Heart left ventricle (tissue), 16 donors: ENCODE data around the gene TTLL11. TPM values are rescaled to one million over a fixed set of nuclear protein-coding genes. Genes with fewer than 3 reads are reported as not detected.

Source experiments
- ATAC-seq, 4 donors: fragments of 200-7000 bp; cut with Tn5 transposase; one replicate each; pipeline ENCODE4 v1.9.1; 2020 to 2022; ENCODE audit warnings: moderate library complexity in 4 of 4, mild to moderate bottlenecking in 3 of 4, moderate number of reproducible peaks in 1 of 4
- DNase-seq, 5 donors: peaks; one replicate each; pipeline ENCODE4 v3.0.0-alpha.2; 2020
- H3K27ac ChIP-seq, 12 donors: fragments of 200-600 bp; sonication (generic) in 4 of 12; one replicate each; pipeline versions ENCODE4 v1.5.0 to v1.8.0; 2016 to 2022; ENCODE audit warnings: mild to moderate bottlenecking in 2 of 12
- H3K27me3 ChIP-seq, 9 donors: fragments of 200-600 bp; sonication (generic) in 2 of 9; one replicate each; pipeline versions ENCODE4 v1.5.1 to v1.8.0; 2016 to 2022; ENCODE audit warnings: mild to moderate bottlenecking in 3 of 9
- H3K36me3 ChIP-seq, 9 donors: fragments of 200-600 bp; sonication (generic) in 2 of 9; one replicate each; pipeline versions ENCODE4 v1.5.0 to v1.8.0; 2018 to 2022; ENCODE audit warnings: mild to moderate bottlenecking in 2 of 9
- H3K4me1 ChIP-seq, 12 donors: fragments of 200-600 bp; sonication (generic) in 4 of 12; one replicate each; pipeline versions ENCODE4 v1.5.0 to v1.8.0; 2016 to 2022; ENCODE audit warnings: mild to moderate bottlenecking in 3 of 12
- H3K4me3 ChIP-seq, 12 donors: fragments of 200-600 bp; sonication (generic) in 4 of 12; one replicate each; pipeline versions ENCODE4 v1.5.0 to v1.8.0; 2017 to 2022; ENCODE audit warnings: mild to moderate bottlenecking in 9 of 12, moderate library complexity in 4 of 12
- H3K9me3 ChIP-seq, 12 donors: fragments of 200-600 bp; sonication (generic) in 4 of 12; one replicate each; pipeline versions ENCODE4 v1.5.0 to v1.8.0; 2016 to 2022; ENCODE audit warnings: mild to moderate bottlenecking in 1 of 12
- CTCF ChIP-seq, 12 donors: fragments of 200-600 bp; sonication (generic) in 4 of 12; IDR thresholded peaks; one replicate each; pipeline versions ENCODE4 v1.5.0 to v1.8.0; 2018 to 2022; ENCODE audit warnings: antibody characterized with exemption in 12 of 12, mild to moderate bottlenecking in 5 of 12
- POLR2A ChIP-seq, 2 donors: fragments of 450-650 bp; IDR thresholded peaks; one replicate each; pipeline ENCODE4 v1.6.1; 2017; ENCODE audit warnings: antibody characterized with exemption in 2 of 2, mild to moderate bottlenecking in 2 of 2, moderate library complexity in 2 of 2
- WGBS, 4 donors: extraction: QIAGEN DNeasy Blood & Tissue Kit in 2 of 4; methylation state at CpG; one replicate each; pipeline versions ENCODE4 v1.1.5 to v1.1.7; 2013 to 2018; 5-methylcytosine and 5-hydroxymethylcytosine counted together
- intact Hi-C, 10 donors: fragments of 100-400 bp; cut with DNase I; formaldehyde crosslinking; loops; one replicate each; pipeline versions ENCODE4 v1.11.1 to v1.14.2; 2022
- polyA plus RNA-seq, 2 donors: library from polyadenylated mRNA; stranded (reverse); fragments of 200-250 nt; gene quantifications; one replicate each; pipeline ENCODE4 v1.2.3, GENCODE V29; 2013
- total RNA-seq, 9 donors: library from RNA; depleted of rRNA in 2 of 9; stranded (reverse); fragments of >200 nt in 2 of 9; fragmentation: NEBNext Ultra II Directional in 3 of 9; extraction: Animal tissue kit (Norgen Biotek cat#: 25700) in 3 of 9; gene quantifications; one replicate each; pipeline versions ENCODE4 v1.1.0 to v1.2.4, GENCODE V29; 2016 to 2023
- donor health status: ischemic (EF 13 %, LVEDD 7.1; RV severe dilation, severe dysfunction).
- donor health status: healthy with polysubstance abuse.
- donor health status: DM: no; HTN: yes; CAD: no.
- donor health status: DM: no; HTN: no; CAD: no.
- donor health status: ischemic (EF 25% LVEDD 6.9; RV normal size, moderate dysfunction).
- donor health status: ischemic (EF 25% LVEDD 5.7; RV mildly dilated, moderate dysfunction).
- donor health status: healthy.
- donor health status: DM: yes; HTN: yes; CAD: no.
- donor health status: ischemic (EF 35%, LVEDD 5.7; RV mildly dilated, moderate dysfunction).
- donor health status: nonischemic (EF 11% LVEDD 7.7; RV severe dilation, severe dysfunction).
- donor health status: DM: yes; HTN: yes; CAD: no.
- donor health status: PGD.
- donor health status: ischemic (EF 29% LVEDD 5.4; RV normal size, mild dysfunction).
- donor health status: nonischemic (EF 23%, LVEDD 6.1; RV moderate dilation, normal function).

The TTLL11 gene
- total and polyA plus RNA-seq, 11 donors: 2.7 to 10.9 (median 7.9) TPM

DNA sequence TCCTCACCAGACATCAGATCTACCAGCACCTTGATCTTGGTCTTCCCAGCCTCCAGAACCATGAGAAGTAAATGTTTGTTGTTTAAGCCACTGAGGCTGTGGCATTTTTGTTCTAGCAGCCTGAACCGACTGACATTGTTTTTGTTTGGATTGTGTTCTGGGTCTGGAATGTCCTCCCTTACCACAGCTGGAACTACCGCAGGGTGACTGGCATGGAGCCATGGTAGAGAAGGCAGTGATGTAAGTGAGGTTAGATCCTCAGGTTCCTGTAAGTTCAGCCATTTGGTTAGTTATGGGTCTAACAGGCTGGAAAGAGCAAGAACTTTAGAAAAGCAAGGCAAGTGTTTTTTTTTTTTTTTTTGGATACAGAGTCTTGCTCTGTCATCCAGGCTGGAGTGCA, 232.4 kb downstream of the TTLL11 start:
- Histone ChIP-seq H3K27ac (no peak overlapping the region), H3K4me3 (no peak overlapping the region), H3K36me3 (no peaks in the 10 kb centered on the region), H3K4me1 (peaks cover 0 to 19% (median 11%) of the 10 kb centered on the region in 12 donors), H3K9me3 (no peaks in the 10 kb centered on the region), H3K27me3 (no peaks in the 10 kb centered on the region)
- intact Hi-C loops: loop anchor here in 9 of 10 donors (2.0 to 10.0 kb wide), 12 partner anchors 83 to 316 kb away; no protein-coding TSS in a partner anchor
- TF ChIP-seq POLR2A (IDR thresholded peaks at IDR 0.05): no peak
- no peak for TF ChIP-seq CTCF (IDR thresholded peaks at IDR 0.05)
- 18 to 34% (median 33%) methylated on average over 2 of the region's 2 CpGs for whole genome bisulfite sequencing, 4 donors
- ATAC-seq (peak in 3 of 4 donors; percentile 29 to 70 (median 56)), DNase-seq (peak in 2 of 5 donors; percentile 58 to 60)

DNA sequence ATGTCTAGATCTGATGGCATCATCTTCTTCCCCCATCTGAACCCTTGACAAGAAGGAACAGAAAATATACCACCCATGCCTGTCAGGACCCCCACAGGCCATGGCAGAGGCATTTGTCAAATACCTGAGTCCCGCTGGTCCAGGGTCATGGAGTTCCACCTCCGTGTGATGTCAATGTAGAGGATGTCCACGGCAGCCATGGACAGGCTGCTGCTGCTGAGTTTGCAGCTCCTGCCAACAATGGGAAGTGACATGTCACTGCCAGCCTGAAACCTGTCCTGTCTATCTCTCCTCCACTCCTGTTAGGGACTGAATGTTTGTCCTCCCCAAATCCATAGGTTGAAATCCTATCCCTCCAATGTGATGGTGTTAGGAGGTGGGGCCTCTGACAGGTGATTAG, 232.9 kb downstream of the TTLL11 start:
- H3K4me3 ChIP-seq: no peak overlapping the region
- H3K27ac ChIP-seq: no peak overlapping the region
- no peak for ATAC-seq
- no peak for DNase-seq
- TF ChIP-seq CTCF (IDR thresholded peaks at IDR 0.05) (no peak), POLR2A (IDR thresholded peaks at IDR 0.05) (no peak)
- H3K9me3 ChIP-seq: no peaks in the 10 kb centered on the region
- H3K27me3 ChIP-seq: no peaks in the 10 kb centered on the region
- intact Hi-C loops: loop anchor here in 9 of 10 donors (2.0 to 10.0 kb wide), 12 partner anchors 83 to 315 kb away; no protein-coding TSS in a partner anchor
- H3K36me3 ChIP-seq: no peaks in the 10 kb centered on the region
- WGBS, 4 donors: 81 to 96% (median 95%) methylated on average over 3 of the region's 3 CpGs
- peaks cover 0 to 19% (median 11%) of the 10 kb centered on the region in 12 donors for H3K4me1 ChIP-seq

- H3K4me3 ChIP-seq: no peak overlapping the region
- TF ChIP-seq CTCF (IDR thresholded peaks at IDR 0.05) (no peak), POLR2A (IDR thresholded peaks at IDR 0.05) (no peak)
- no peaks in the 10 kb centered on the region for H3K27me3 ChIP-seq
- H3K27ac ChIP-seq: no peak overlapping the region
- intact Hi-C loops: loop anchor here in 9 of 10 donors (2.0 to 10.0 kb wide), 15 partner anchors 77 to 315 kb away; no protein-coding TSS in a partner anchor
- no peaks in the 10 kb centered on the region for H3K9me3 ChIP-seq
- H3K36me3 ChIP-seq: no peaks in the 10 kb centered on the region
- H3K4me1 ChIP-seq: peaks cover 0 to 19% (median 11%) of the 10 kb centered on the region in 12 donors
- ATAC-seq (no peak), DNase-seq (no peak)
- WGBS, 4 donors: 81 to 92% (median 90%) methylated on average over 6 of the region's 6 CpGs
These were observed 233.5 kb downstream of the TTLL11 start for GRCh38 chr9:121859646-121860045.

GRCh38 chr9:121858788-121859187, 234.3 kb downstream of the TTLL11 start:
- H3K4me1 ChIP-seq: peaks cover 0 to 19% (median 11%) of the 10 kb centered on the region in 12 donors
- intact Hi-C loops: loop anchor here in 3 of 10 donors (5.0 to 10.0 kb wide), 4 partner anchors 76 to 304 kb away; no protein-coding TSS in a partner anchor
- H3K4me3 ChIP-seq: no peak overlapping the region
- no peaks in the 10 kb centered on the region for H3K9me3 ChIP-seq
- 73 to 94% (median 86%) methylated on average over 8 of the region's 8 CpGs for WGBS, 4 donors
- DNase-seq (no peak), ATAC-seq (no peak)
- H3K36me3 ChIP-seq: no peaks in the 10 kb centered on the region
- no peak overlapping the region for H3K27ac ChIP-seq
- TF ChIP-seq POLR2A (IDR thresholded peaks at IDR 0.05) (no peak), CTCF (IDR thresholded peaks at IDR 0.05) (no peak)
- H3K27me3 ChIP-seq: no peaks in the 10 kb centered on the region
